ENCODE results near the gene RNF123.

DNA sequence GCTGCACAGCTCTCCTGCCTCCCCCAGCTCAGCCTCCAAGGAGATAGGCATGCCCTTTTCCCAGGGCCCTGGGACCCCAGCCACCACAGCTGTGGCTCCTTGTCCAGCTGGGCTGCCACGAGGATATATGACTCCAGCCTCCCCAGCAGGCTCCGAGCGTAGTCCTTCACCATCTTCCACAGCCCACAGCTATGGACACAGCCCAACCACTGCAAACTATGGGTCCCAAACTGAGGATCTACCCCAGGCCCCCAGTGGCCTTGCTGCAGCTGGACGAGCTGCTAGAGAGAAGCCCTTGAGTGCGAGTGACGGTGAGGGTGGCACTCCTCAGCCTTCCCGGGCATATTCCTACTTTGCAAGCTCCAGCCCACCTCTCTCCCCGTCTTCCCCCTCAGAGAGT lies 35.7 kb upstream of the RNF123 start:
- no peak for TF ChIP-seq EZH2 (IDR thresholded peaks at IDR 0.05; ENCODE audit: borderline replicate concordance, insufficient read depth, low read depth, low read length, poor library complexity, severe bottlenecking)
- TF ChIP-seq, protein P1, sequence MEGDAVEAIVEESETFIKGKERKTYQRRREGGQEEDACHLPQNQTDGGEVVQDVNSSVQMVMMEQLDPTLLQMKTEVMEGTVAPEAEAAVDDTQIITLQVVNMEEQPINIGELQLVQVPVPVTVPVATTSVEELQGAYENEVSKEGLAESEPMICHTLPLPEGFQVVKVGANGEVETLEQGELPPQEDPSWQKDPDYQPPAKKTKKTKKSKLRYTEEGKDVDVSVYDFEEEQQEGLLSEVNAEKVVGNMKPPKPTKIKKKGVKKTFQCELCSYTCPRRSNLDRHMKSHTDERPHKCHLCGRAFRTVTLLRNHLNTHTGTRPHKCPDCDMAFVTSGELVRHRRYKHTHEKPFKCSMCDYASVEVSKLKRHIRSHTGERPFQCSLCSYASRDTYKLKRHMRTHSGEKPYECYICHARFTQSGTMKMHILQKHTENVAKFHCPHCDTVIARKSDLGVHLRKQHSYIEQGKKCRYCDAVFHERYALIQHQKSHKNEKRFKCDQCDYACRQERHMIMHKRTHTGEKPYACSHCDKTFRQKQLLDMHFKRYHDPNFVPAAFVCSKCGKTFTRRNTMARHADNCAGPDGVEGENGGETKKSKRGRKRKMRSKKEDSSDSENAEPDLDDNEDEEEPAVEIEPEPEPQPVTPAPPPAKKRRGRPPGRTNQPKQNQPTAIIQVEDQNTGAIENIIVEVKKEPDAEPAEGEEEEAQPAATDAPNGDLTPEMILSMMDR (IDR thresholded peaks at IDR 0.05), result no peak
